PC-3 (cell line): ENCODE measurements around the gene LIF. TPM values are rescaled to one million over a fixed set of nuclear protein-coding genes. Genes with fewer than 3 reads are reported as not detected.

Experiments used
- ATAC-seq: fragments of 200-7000 bp; cut with Tn5 transposase; 2 replicates; pipeline ENCODE4 v1.9.1; 2020; ENCODE audit warnings: mild to moderate bottlenecking, moderate library complexity
- BruUV-seq: library from RNA; stranded (reverse); fragments of 400-500 nt; replicated peaks from 2 replicates; lab custom pipeline; 2021; lab: Mats Ljungman, UMichigan
- CTCF ChIA-PET: fragments of 300-600 bp; sonication (Branson Sonifier 250); formaldehyde crosslinking; loops from one replicate; lab custom pipeline; 2022; ENCODE audit warnings: antibody characterized with exemption; lab: Charles Lee
- POLR2A ChIA-PET: fragments of 300-600 bp; sonication (Branson Sonifier 250); formaldehyde crosslinking; loops from one replicate; lab custom pipeline; 2022; ENCODE audit warnings: antibody characterized with exemption; ENCODE audit not compliant: unreplicated experiment; lab: Charles Lee
- DNase-seq: peaks from one replicate; pipeline ENCODE4 v3.0.0-alpha.2; 2015
- H2AFZ ChIP-seq: fragments of 300-600 bp; sonication (generic); 2 replicates; pipeline ENCODE4 v1.6.0; 2016; ENCODE audit warnings: antibody characterized with exemption, low read length
- H3F3A ChIP-seq: fragments of 300-600 bp; sonication (generic); one replicate; pipeline ENCODE4 v1.6.0; 2017; ENCODE audit warnings: antibody characterized with exemption, low read length, control low read depth, mild to moderate bottlenecking; ENCODE audit not compliant: unreplicated experiment
- H3K27ac ChIP-seq: fragments of 300-600 bp; sonication (generic); 2 replicates; pipeline ENCODE4 v1.5.1; 2016; ENCODE audit warnings: mild to moderate bottlenecking, low read length
- H3K27me3 ChIP-seq: fragments of 300-600 bp; sonication (generic); 2 replicates; pipeline ENCODE4 v1.6.1; 2016; ENCODE audit warnings: low read length, mixed read lengths
- H3K36me3 ChIP-seq: fragments of 300-600 bp; sonication (generic); 2 replicates; pipeline ENCODE4 v1.6.1; 2016; ENCODE audit warnings: low read depth, mixed run types, low read length, mixed read lengths
- H3K4me1 ChIP-seq: fragments of 300-600 bp; sonication (generic); 2 replicates; pipeline ENCODE4 v1.5.1; 2016; ENCODE audit warnings: low read length; ENCODE audit not compliant: insufficient read depth
- H3K4me2 ChIP-seq: fragments of 300-600 bp; sonication (generic); 2 replicates; pipeline ENCODE4 v1.6.0; 2016; ENCODE audit warnings: low read length
- H3K4me3 ChIP-seq: fragments of 300-600 bp; sonication (generic); 2 replicates; pipeline ENCODE4 v1.5.1; 2016; ENCODE audit warnings: mild to moderate bottlenecking, low read length, mixed read lengths
- H3K79me2 ChIP-seq: fragments of 300-600 bp; sonication (generic); 2 replicates; pipeline ENCODE4 v1.6.1; 2017; ENCODE audit warnings: low read length, mixed read lengths
- H3K9ac ChIP-seq: fragments of 300-600 bp; sonication (generic); 2 replicates; pipeline ENCODE4 v1.6.0; 2016; ENCODE audit warnings: mild to moderate bottlenecking, low read length
- H3K9me2 ChIP-seq: fragments of 300-600 bp; sonication (generic); replicated peaks from 2 replicates; pipeline ENCODE4 v1.6.1; 2016; ENCODE audit warnings: mixed run types, low read length, mixed read lengths
- H3K9me3 ChIP-seq: fragments of 300-600 bp; sonication (generic); 2 replicates; pipeline ENCODE4 v1.6.1; 2016; ENCODE audit warnings: low read length, mixed read lengths
- H4K20me1 ChIP-seq: fragments of 300-600 bp; sonication (generic); 2 replicates; pipeline ENCODE4 v1.6.1; 2016; ENCODE audit warnings: low read length, mixed read lengths
- CTCF ChIP-seq: fragments of 300-600 bp; sonication (generic); conservative IDR thresholded peaks from 2 replicates; pipeline ENCODE4 v1.5.1; 2017; ENCODE audit warnings: antibody characterized with exemption, low read depth, mild to moderate bottlenecking, low read length
- EZH2 ChIP-seq: fragments of 300-600 bp; sonication (generic); IDR thresholded peaks from one replicate; pipeline ENCODE4 v1.6.1; 2017; ENCODE audit warnings: antibody characterized with exemption, mild to moderate bottlenecking, low read length; ENCODE audit not compliant: unreplicated experiment
- EZH2phosphoT487 ChIP-seq: fragments of 300-600 bp; sonication (generic); IDR thresholded peaks from 2 replicates; pipeline ENCODE4 v1.6.1; 2018; ENCODE audit warnings: mild to moderate bottlenecking, antibody characterized with exemption, low read length, borderline replicate concordance
- intact Hi-C: fragments of 100-400 bp; cut with micrococcal nuclease; formaldehyde crosslinking; loops from 2 replicates; pipeline ENCODE4 v1.9.0; 2023
- total RNA-seq: library from RNA; depleted of rRNA; stranded (reverse); fragments of >200 nt; gene quantifications from 2 replicates; pipeline ENCODE4 v1.2.3, GENCODE V29; 2014

Gene LIF
- total RNA-seq, 1 experiment from 2014 or later = 64.1 TPM

DNA sequence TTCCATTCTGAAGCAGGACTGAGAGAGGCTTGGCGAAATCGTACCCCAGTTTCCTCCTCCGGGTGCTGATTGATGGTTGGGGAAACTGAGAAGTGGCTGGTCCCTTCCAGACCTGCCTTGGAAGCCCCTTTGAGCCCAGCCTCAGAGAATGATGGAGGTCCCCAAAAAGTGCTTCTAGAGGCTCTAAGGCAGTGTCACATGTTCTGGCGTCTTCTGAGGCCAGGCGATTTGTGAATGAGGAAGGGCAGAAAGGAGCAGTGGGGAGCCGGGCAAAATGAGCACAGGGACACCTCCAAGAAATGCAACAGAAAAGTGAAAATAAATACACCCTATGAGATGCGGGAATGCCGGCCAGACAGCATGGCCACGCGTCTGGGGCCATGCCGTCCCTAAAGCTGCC, 1.0 kb upstream of the LIF start:
- H3K4me2 ChIP-seq = no peak overlapping the region
- no peak for DNase-seq
- H3K9ac ChIP-seq = peak overlapping the region; percentile 78
- H3K9me3 ChIP-seq = no peaks in the 10 kb centered on the region
- intact Hi-C loops = no loop called here
- CTCF ChIA-PET = no interaction called here
- H3K4me3 ChIP-seq = no peak overlapping the region
- peaks cover 63% of the 10 kb centered on the region for H3K4me1 ChIP-seq
- no peaks in the 10 kb centered on the region for H3K9me2 ChIP-seq
- POLR2A ChIA-PET = no interaction called here
- TF ChIP-seq EZH2 (no peak), CTCF (no peak), EZH2phosphoT487 (no peak)
- peaks cover 48% of the 10 kb centered on the region for H3K36me3 ChIP-seq
- no peaks in the 10 kb centered on the region for H4K20me1 ChIP-seq
- H2AFZ ChIP-seq = no peak overlapping the region
- no peak for ATAC-seq
- no TSS peak for BruUV-seq
- peaks cover 5% of the 10 kb centered on the region for H3F3A ChIP-seq
- H3K27ac ChIP-seq = peak overlapping the region; percentile 99
- H3K79me2 ChIP-seq = peaks cover 93% of the 10 kb centered on the region
- no peaks in the 10 kb centered on the region for H3K27me3 ChIP-seq

GRCh38 chr22:30246814-30247376, 336 bp upstream of the LIF start:
- H3K4me2 ChIP-seq = peak overlapping the region; percentile 46; the same call in 1 of the 2 replicates
- H2AFZ ChIP-seq = no peak overlapping the region
- H3K9me3 ChIP-seq = no peaks in the 10 kb centered on the region
- intact Hi-C loops = no loop called here
- CTCF ChIA-PET = no interaction called here
- peaks cover 57% of the 10 kb centered on the region for H3K4me1 ChIP-seq
- POLR2A ChIA-PET = interaction anchor here (0.7 kb wide), 1 partner anchor 37 kb away, joined by 8 read pairs; no protein-coding TSS in a partner anchor
- BruUV-seq = TSS peak; percentile 55
- peaks cover 46% of the 10 kb centered on the region for H3K36me3 ChIP-seq
- H3K4me3 ChIP-seq = no peak overlapping the region
- peak overlapping the region; percentile 78 for H3K9ac ChIP-seq
- 0 out of 2 replicates have a peak, but pooled peaks have one; percentile 1 for ATAC-seq
- peak overlapping the region; percentile 99 for H3K27ac ChIP-seq
- peaks cover 5% of the 10 kb centered on the region for H3F3A ChIP-seq
- H3K27me3 ChIP-seq = no peaks in the 10 kb centered on the region
- TF ChIP-seq EZH2phosphoT487 (no peak), EZH2 (no peak), CTCF (no peak)
- H4K20me1 ChIP-seq = no peaks in the 10 kb centered on the region
- H3K9me2 ChIP-seq = no peaks in the 10 kb centered on the region
- DNase-seq = no peak
- H3K79me2 ChIP-seq = peaks cover 88% of the 10 kb centered on the region
